ENCODE measurements around the gene DTNB. TPM values are rescaled to one million over a fixed set of nuclear protein-coding genes. Genes with fewer than 3 reads are reported as not detected.
"Not testable (repeated sequence)": the region's sequence is repeated elsewhere in the genome, so short reads cannot be mapped to it uniquely, and the experiment has no call there.

DTNB gene
- total RNA-seq, 1 donor from 2014 or later, result 5.9 TPM

GRCh38 chr2:25559148-25559547 lies 114.2 kb downstream of the DTNB start:
- DNase-seq, result no peak
- intact Hi-C loops (cut with micrococcal nuclease), result no loop called here
- ATAC-seq, result no peak

GRCh38 chr2:25558262-25558661 lies 115.1 kb downstream of the DTNB start:
- DNase-seq (no peak), ATAC-seq (peak; percentile 57)
- intact Hi-C loops (cut with micrococcal nuclease), result no loop called here

GRCh38 chr2:25557179-25558036 lies 116.0 kb downstream of the DTNB start:
- intact Hi-C loops (cut with micrococcal nuclease), result no loop called here
- peak; percentile 48 for ATAC-seq

GRCh38 chr2:25552318-25552717 lies 121.1 kb downstream of the DTNB start:
- DNase-seq (no peak), ATAC-seq (no peak)
- intact Hi-C loops (cut with micrococcal nuclease), result no loop called here

More at GRCh38 chr2:25557179-25558036, 116.0 kb downstream of the DTNB start:
- no peak for DNase-seq

- intact Hi-C loops (cut with micrococcal nuclease), result no loop called here
- ATAC-seq (no peak), DNase-seq (no peak)
Measured at GRCh38 chr2:25551316-25551715, 122.1 kb downstream of the DTNB start.

- DNase-seq; intact Hi-C loops (cut with micrococcal nuclease); ATAC-seq: not testable (repeated sequence)
Measured at GRCh38 chr2:25549571-25549970, 123.8 kb downstream of the DTNB start.

GRCh38 chr2:25548601-25549000 lies 124.8 kb downstream of the DTNB start:
- ATAC-seq, result no peak
- DNase-seq, result no peak

GRCh38 chr2:25546852-25547251 lies 126.5 kb downstream of the DTNB start:
- DNase-seq (no peak), ATAC-seq (no peak)
- intact Hi-C loops (cut with micrococcal nuclease), result no loop called here

More at GRCh38 chr2:25548601-25549000, 124.8 kb downstream of the DTNB start:
- intact Hi-C loops (cut with micrococcal nuclease), result no loop called here

- DNase-seq, result no peak
- ATAC-seq, result no peak
- intact Hi-C loops (cut with micrococcal nuclease), result no loop called here
Measured at GRCh38 chr2:25545899-25546298, 127.5 kb downstream of the DTNB start.

- DNase-seq (no peak), ATAC-seq (no peak)
- intact Hi-C loops (cut with micrococcal nuclease), result no loop called here
Measured at GRCh38 chr2:25544445-25544844, 128.9 kb downstream of the DTNB start.

GRCh38 chr2:25543939-25544338 lies 129.4 kb downstream of the DTNB start:
- DNase-seq (no peak), ATAC-seq (no peak)
- intact Hi-C loops (cut with micrococcal nuclease), result no loop called here

GRCh38 chr2:25541378-25541777 lies 132.0 kb downstream of the DTNB start:
- intact Hi-C loops (cut with micrococcal nuclease), result no loop called here

GRCh38 chr2:25539136-25539535 lies 134.2 kb downstream of the DTNB start:
- intact Hi-C loops (cut with micrococcal nuclease), result no loop called here
- ATAC-seq, result no peak
- no peak for DNase-seq

More at GRCh38 chr2:25541378-25541777, 132.0 kb downstream of the DTNB start:
- no peak for ATAC-seq
- DNase-seq, result no peak

GRCh38 chr2:25537526-25537925 lies 135.9 kb downstream of the DTNB start:
- intact Hi-C loops (cut with micrococcal nuclease), result no loop called here
- DNase-seq (no peak), ATAC-seq (no peak)

- ATAC-seq; intact Hi-C loops (cut with micrococcal nuclease); DNase-seq: not testable (repeated sequence)
Measured at GRCh38 chr2:25535411-25536289, 137.7 kb downstream of the DTNB start.

GRCh38 chr2:25534937-25535336 lies 138.4 kb downstream of the DTNB start:
- intact Hi-C loops (cut with micrococcal nuclease); DNase-seq; ATAC-seq: not testable (repeated sequence)

GRCh38 chr2:25534455-25534854 lies 138.9 kb downstream of the DTNB start:
- intact Hi-C loops (cut with micrococcal nuclease), result no loop called here
- DNase-seq (no peak), ATAC-seq (no peak)

GRCh38 chr2:25533771-25534170 lies 139.6 kb downstream of the DTNB start:
- DNase-seq; ATAC-seq; intact Hi-C loops (cut with micrococcal nuclease): not testable (repeated sequence)

- no peak for ATAC-seq
- DNase-seq, result no peak
- intact Hi-C loops (cut with micrococcal nuclease), result no loop called here
Measured at GRCh38 chr2:25532521-25532920, 140.9 kb downstream of the DTNB start.

- ATAC-seq, result no peak
- intact Hi-C loops (cut with micrococcal nuclease), result no loop called here
- no peak for DNase-seq
Measured at GRCh38 chr2:25529034-25529433, 144.3 kb downstream of the DTNB start.
